ENCODE measurements around the gene SHPK.

The SHPK gene

DNA sequence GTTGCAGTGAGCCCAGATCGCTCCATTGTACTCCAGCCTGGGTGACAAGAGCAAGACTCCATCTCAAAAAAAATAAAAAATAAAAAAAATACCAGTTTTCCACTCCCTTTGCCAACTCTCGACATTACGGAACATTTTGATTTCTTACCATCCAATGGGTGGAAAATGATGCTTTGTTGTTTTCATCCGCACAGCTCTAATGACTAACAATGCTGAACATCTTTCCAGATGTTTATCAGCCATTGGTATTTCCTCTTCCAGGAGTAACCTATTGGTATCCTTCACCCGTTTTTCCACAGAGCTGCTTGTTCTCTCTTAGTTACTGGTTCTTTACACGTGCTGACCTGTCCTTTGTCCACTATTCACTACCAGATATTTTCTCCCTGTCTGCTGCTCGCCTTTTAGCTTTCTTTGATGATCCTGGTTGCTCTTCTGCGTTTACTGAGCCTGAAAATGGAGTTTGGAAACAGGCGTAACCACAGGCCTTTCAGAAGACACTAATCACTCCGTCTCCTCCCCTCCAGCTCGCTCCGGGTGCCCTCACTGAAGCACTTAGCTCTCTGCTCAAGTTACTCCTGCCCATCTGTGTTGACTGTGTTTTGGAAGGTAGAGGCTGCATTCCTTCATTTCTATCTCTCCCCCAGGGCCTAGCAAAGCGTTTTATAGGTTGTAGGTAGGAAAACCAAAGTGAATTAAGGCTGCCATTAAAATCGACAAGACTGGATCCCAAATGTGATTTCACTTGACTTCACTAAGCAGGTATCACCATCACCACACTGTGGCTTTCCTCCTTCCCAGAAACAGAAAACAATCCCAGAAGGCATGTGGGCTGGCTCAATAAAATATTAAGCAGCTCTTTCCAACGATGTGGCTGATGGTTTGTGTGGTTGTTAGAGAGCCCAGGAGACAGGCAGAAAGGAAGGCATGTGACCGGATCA is 8.9 kb downstream of the SHPK start:
- DNase-seq = no peak

GRCh38 chr17:3622977-3623594 is 13.0 kb downstream of the SHPK start:
- no peak for DNase-seq

DNA sequence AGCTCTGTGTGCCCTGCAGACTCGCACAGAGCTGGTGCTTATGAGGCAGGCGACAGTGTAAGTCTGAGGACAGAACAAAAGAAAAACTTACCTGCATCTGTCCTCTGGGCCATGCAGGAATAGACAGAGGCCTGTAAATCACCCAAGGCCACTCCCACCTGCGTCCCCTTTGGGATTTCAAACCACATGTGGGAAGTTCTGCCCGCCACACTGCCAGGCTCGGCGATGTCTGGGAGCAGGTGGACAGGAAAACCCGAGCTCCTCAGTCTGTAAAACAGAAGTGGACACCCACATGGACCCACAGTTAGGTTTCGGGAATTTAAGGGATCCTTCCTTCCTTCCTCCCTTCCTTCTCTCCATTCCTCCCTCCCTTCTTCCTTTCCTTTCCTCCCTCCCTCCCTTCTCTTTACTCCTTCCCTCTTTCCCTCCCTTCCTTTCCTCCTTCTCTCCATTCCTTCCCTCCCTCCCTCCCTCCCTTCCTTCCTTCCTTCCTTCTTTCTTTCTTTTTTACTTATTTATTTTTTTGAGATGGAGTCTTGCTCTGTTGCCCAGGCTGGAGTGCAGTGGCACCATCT is 14.8 kb downstream of the SHPK start:
- DNase-seq = no peak

GRCh38 chr17:3615160-3615870 is 20.7 kb downstream of the SHPK start:
- no peak for DNase-seq

DNA sequence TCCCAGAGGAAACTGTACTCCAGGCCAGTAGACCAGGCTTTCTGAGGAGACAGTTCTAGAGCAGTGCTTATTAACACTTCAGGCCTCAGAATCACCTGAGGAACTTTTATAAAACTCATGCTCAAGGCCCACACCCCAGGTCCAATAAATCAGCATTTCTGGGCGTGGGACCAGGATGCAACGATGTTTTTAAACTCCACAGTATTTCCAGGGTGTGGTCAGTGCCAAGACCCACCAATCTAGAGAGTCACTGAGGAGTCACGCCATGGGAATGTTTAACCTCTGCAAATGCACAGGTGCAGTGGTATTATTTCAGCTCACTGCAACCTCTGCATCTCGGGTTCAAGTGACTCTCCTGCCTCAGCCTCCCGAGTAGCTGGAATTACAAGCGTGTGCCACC is 22.9 kb downstream of the SHPK start:
- no peak for DNase-seq

- DNase-seq = no peak
Measured at GRCh38 chr17:3610523-3610922, 25.5 kb downstream of the SHPK start.

- DNase-seq = no peak
Measured at GRCh38 chr17:3609689-3610088, 26.4 kb downstream of the SHPK start.

DNA sequence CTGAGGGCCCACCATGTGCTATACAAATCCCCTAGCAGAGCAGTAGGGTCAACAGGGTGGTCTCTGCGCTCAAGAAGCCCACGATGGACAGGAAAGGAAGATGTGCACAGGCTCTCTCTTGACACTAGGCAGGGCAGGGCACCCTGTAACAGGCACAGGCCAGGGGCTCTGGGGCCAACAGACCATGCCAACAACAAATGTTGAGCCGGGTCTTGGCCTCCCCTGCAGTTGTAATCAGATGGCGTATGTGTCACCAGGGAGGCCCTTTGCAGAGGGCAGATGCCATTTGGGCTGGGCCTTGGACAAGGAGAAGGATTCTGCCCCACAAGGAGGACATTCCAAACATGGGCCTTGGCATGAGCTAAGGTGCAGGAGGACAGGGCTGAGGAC is 32.2 kb downstream of the SHPK start:
- DNase-seq = no peak

- no peak for DNase-seq
Measured at GRCh38 chr17:3603119-3603869, 32.8 kb downstream of the SHPK start.

DNA sequence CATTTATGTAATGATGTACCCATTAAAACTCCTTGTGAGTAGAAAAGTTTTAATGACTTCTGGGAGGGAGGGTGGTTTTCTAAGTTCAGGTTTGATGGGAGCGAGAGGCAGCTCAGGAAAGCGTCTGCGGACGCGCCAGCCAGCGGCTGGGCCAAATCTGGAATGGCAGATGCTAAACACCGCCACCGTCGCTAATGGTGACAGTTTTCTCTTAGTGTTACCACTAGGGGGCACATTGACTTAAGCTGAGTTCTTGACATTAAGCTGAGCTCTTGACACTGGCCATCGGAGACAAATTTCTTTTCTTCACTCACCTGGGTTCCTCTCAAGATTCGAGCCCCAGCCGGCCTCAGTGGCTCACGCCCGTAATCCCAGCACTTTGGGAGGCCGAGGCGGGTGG is 33.6 kb downstream of the SHPK start:
- DNase-seq = no peak

- no peak for DNase-seq
Measured at GRCh38 chr17:3600529-3601205, 35.4 kb downstream of the SHPK start.

- no peak for DNase-seq
Measured at GRCh38 chr17:3598078-3598477, 38.0 kb downstream of the SHPK start.

DNA sequence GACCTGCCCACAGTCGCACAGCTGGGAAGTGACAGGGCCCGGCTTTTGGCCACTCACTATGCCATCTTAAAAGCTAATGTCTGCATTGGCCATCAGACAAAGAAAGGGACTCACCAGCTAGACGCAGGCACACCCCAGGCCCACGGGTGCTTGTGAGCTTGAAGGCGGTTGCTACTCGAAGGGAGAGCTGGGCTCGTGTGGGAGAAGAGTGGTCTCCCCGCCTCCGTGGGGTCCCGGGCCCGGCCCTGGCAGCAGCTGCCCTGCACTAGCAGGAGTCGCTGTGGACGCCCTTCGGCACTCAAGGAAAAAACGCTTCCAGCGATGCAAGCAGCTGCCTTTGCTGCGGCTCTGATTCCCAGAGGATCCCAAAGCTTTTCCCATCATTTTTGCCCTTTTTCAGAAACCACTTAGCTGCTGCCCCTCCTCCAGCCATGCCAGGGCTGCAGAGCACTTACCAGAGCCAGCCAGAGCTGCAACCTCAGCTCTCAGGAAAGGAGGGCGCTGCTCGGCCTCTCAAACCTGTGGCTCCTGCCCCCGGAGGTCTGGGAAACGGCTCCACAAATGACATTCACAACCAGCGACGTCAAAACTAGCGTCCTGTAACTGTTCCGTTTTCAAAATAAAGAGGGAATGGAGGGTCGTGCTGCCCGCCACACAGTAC is 39.1 kb downstream of the SHPK start:
- no peak for DNase-seq

- DNase-seq = no peak
Measured at GRCh38 chr17:3594976-3595375, 41.1 kb downstream of the SHPK start.

GRCh38 chr17:3594051-3594800 is 41.8 kb downstream of the SHPK start:
- no peak for DNase-seq

DNA sequence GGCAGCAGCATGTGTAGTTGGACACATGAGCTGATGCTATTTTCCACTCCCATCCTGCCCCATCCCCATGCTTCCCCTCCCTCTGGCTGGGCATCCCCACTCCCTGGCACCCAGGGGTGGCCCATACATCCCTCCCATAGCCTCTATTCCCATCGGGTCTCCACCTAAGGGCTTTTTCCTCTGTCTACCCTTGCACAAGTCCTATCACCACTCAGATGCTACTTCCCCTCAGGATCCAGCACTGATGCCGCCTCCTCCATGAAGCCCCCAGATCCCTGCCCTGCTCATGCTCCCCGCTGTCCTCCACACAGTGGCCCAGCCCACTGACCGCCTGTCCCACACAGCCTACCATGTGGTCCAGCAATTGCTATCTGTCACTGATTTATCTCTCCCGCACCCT is 42.7 kb downstream of the SHPK start:
- DNase-seq = no peak

- DNase-seq = no peak
Measured at GRCh38 chr17:3592216-3592860, 43.7 kb downstream of the SHPK start.

DNA sequence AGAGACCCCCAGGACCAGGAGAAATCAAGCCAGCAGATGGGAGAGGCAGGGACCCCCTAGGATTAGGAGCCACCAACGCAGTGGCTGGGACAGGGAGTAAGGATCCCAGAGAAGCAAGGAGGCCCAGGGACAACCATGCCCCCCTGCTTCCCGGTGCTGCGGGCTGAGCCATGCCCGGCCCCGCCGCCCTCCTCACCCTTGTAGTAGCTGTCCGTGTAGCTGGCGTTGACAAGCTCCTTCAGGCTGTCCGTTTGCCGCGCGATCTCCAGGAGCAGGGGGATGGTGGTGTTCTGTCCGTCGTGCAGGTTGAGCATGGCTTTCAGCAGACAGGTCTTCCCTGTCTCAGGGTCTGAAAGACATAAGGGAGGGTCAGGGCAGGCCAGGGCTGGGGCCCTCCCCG is 45.3 kb downstream of the SHPK start:
- DNase-seq = no peak

DNA sequence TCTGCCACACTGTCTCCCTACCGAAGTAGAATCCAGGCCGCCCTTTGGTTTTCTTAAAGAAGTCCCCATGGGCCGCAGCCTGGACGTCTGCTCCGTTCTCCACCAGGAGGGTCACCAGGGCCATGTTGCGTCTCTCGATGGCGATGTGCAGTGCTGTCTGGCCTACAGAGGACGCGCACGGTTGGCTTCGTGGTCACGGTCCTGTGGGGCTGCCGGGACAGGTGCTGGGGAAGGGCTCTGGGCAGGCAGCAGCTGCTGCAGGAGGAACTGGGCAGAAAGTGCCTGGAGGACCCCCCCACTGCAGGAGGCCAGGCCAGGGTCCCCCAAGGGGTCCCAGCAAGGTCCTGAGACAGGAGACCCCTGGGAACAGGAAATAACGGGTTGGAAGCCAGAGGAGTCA is 45.8 kb downstream of the SHPK start:
- DNase-seq = no peak

DNA sequence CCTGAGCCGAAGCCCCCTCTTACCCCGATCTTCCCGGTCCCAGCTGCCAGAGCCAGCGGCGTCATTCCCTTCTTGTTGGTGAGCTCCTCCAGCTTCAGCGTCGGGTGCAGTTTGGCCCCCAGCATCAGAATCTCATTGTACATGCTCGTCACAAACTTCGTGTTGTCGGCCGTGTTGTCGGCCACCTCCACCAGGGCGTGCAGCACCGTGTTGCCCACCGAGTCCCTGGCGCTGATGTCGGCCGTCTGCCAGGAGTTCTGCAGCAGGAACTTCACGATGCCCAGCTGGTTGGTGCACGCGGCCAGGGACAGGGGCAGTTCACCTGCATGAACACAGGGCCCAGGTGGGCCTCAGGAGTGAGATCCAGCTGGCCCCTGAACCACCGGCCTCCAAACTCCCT is 46.3 kb downstream of the SHPK start:
- DNase-seq = no peak
